Hepatocyte (in vitro differentiated cells): ENCODE data around the gene ATF4.

ENCODE experiments used
- CTCF ChIP-seq: fragments of 200-600 bp; sonication (generic); IDR thresholded peaks from 2 replicates; pipeline ENCODE4 v1.5.1; 2016; ENCODE audit warnings: antibody characterized with exemption, mild to moderate bottlenecking; ENCODE audit not compliant: poor library complexity
- EZH2 ChIP-seq: fragments of 200-600 bp; sonication (generic); IDR thresholded peaks from 2 replicates; pipeline ENCODE4 v1.6.1; 2016; ENCODE audit warnings: antibody characterized with exemption, mild to moderate bottlenecking, borderline replicate concordance

- TF ChIP-seq CTCF (no peak), EZH2 (no peak)
Observed at GRCh38 chr22:39479254-39479653, 41.1 kb upstream of the ATF4 start.
